ENCODE results near the gene LDLRAD4.

Gene LDLRAD4

GRCh38 chr18:13218368-13218991 is at the start of gene LDLRAD4:
Gene LDLRAD4, plus strand, starts transcription at chr18:13218760.
- in situ Hi-C loops (cut with MboI; ENCODE audit: low sequenced_read_pairs), result no loop called here

- in situ Hi-C loops (cut with MboI; ENCODE audit: low sequenced_read_pairs), result no loop called here
Observed at GRCh38 chr18:13173578-13174145, 44.9 kb upstream of the LDLRAD4 start.

- in situ Hi-C loops (cut with MboI; ENCODE audit: low sequenced_read_pairs), result no loop called here
Observed at GRCh38 chr18:13175266-13175665, 43.3 kb upstream of the LDLRAD4 start.

- in situ Hi-C loops (cut with MboI; ENCODE audit: low sequenced_read_pairs), result no loop called here
Observed at GRCh38 chr18:13175754-13176210, 42.8 kb upstream of the LDLRAD4 start.

- in situ Hi-C loops (cut with MboI; ENCODE audit: low sequenced_read_pairs), result no loop called here
Observed at GRCh38 chr18:13176847-13177246, 41.7 kb upstream of the LDLRAD4 start.

- in situ Hi-C loops (cut with MboI; ENCODE audit: low sequenced_read_pairs), result no loop called here
Observed at GRCh38 chr18:13178197-13178596, 40.4 kb upstream of the LDLRAD4 start.

GRCh38 chr18:13178976-13179375 is 39.6 kb upstream of the LDLRAD4 start:
- in situ Hi-C loops (cut with MboI; ENCODE audit: low sequenced_read_pairs), result no loop called here

GRCh38 chr18:13179566-13180113 is 38.9 kb upstream of the LDLRAD4 start:
- in situ Hi-C loops (cut with MboI; ENCODE audit: low sequenced_read_pairs), result no loop called here

GRCh38 chr18:13180614-13181375 is 37.8 kb upstream of the LDLRAD4 start:
- in situ Hi-C loops (cut with MboI; ENCODE audit: low sequenced_read_pairs), result no loop called here

GRCh38 chr18:13181765-13182164 is 36.8 kb upstream of the LDLRAD4 start:
- in situ Hi-C loops (cut with MboI; ENCODE audit: low sequenced_read_pairs), result no loop called here

GRCh38 chr18:13183359-13183758 is 35.2 kb upstream of the LDLRAD4 start:
- in situ Hi-C loops (cut with MboI; ENCODE audit: low sequenced_read_pairs), result no loop called here

- in situ Hi-C loops (cut with MboI; ENCODE audit: low sequenced_read_pairs), result no loop called here
Observed at GRCh38 chr18:13183790-13184189, 34.8 kb upstream of the LDLRAD4 start.

- in situ Hi-C loops (cut with MboI; ENCODE audit: low sequenced_read_pairs), result no loop called here
Observed at GRCh38 chr18:13184396-13184795, 34.2 kb upstream of the LDLRAD4 start.

- in situ Hi-C loops (cut with MboI; ENCODE audit: low sequenced_read_pairs), result no loop called here
Observed at GRCh38 chr18:13185675-13186198, 32.8 kb upstream of the LDLRAD4 start.

- in situ Hi-C loops (cut with MboI; ENCODE audit: low sequenced_read_pairs), result no loop called here
Observed at GRCh38 chr18:13186687-13187086, 31.9 kb upstream of the LDLRAD4 start.

- in situ Hi-C loops (cut with MboI; ENCODE audit: low sequenced_read_pairs), result no loop called here
Observed at GRCh38 chr18:13187498-13187897, 31.1 kb upstream of the LDLRAD4 start.

- in situ Hi-C loops (cut with MboI; ENCODE audit: low sequenced_read_pairs), result no loop called here
Observed at GRCh38 chr18:13191031-13191430, 27.5 kb upstream of the LDLRAD4 start.

- in situ Hi-C loops (cut with MboI; ENCODE audit: low sequenced_read_pairs), result no loop called here
Observed at GRCh38 chr18:13191779-13192178, 26.8 kb upstream of the LDLRAD4 start.

- in situ Hi-C loops (cut with MboI; ENCODE audit: low sequenced_read_pairs), result no loop called here
Observed at GRCh38 chr18:13192970-13193369, 25.6 kb upstream of the LDLRAD4 start.

GRCh38 chr18:13194239-13194638 is 24.3 kb upstream of the LDLRAD4 start:
- in situ Hi-C loops (cut with MboI; ENCODE audit: low sequenced_read_pairs), result no loop called here

- in situ Hi-C loops (cut with MboI; ENCODE audit: low sequenced_read_pairs), result no loop called here
Observed at GRCh38 chr18:13198701-13199100, 19.9 kb upstream of the LDLRAD4 start.

GRCh38 chr18:13199169-13199568 is 19.4 kb upstream of the LDLRAD4 start:
- in situ Hi-C loops (cut with MboI; ENCODE audit: low sequenced_read_pairs), result no loop called here

Data from HL-60/S4 treated with retinoic acid at 250 ng/mL for 4 days and 3 days (cell line).